ENCODE results near the gene LPIN1.

LPIN1 gene

GRCh38 chr2:11746376-11746806 lies at the start of gene LPIN1:
Gene LPIN1, plus strand, starts transcription at chr2:11746632. Its CDS starts 18,910 bp downstream, at chr2:11765542.
- Histone ChIP-seq H3K27me3 (ENCODE audit: insufficient read depth, low read depth, severe bottlenecking) (no peaks in the 10 kb centered on the region), H3K4me3 (ENCODE audit: low read depth, low read length) (peak within 1 kb of the TSS; percentile 89), H3K27ac (peak within 1 kb of the TSS; percentile 91), H3K9me3 (ENCODE audit: severe bottlenecking) (no peaks in the 10 kb centered on the region), H3K36me3 (peaks cover 7% of the 10 kb centered on the region)
- DNase-seq: peak; percentile 94
- no peak; the same call in 1 of the 2 replicates for TF ChIP-seq CTCF (IDR thresholded peaks at IDR 0.05; ENCODE audit: low read depth, low read length)

- H3K27ac ChIP-seq: no peak overlapping the region
- no peak for DNase-seq
- H3K27me3 ChIP-seq (ENCODE audit: insufficient read depth, low read depth, severe bottlenecking): no peaks in the 10 kb centered on the region
- no peak overlapping the region for H3K4me3 ChIP-seq (ENCODE audit: low read depth, low read length)
- TF ChIP-seq CTCF (IDR thresholded peaks at IDR 0.05; ENCODE audit: low read depth, low read length): no peak
- H3K36me3 ChIP-seq: no peaks in the 10 kb centered on the region
- H3K9me3 ChIP-seq (ENCODE audit: severe bottlenecking): no peaks in the 10 kb centered on the region
Observed at GRCh38 chr2:11696736-11697102, 49.7 kb upstream of the LPIN1 start.

- no peak for DNase-seq
- Histone ChIP-seq H3K9me3 (ENCODE audit: severe bottlenecking) (no peaks in the 10 kb centered on the region), H3K27me3 (ENCODE audit: insufficient read depth, low read depth, severe bottlenecking) (no peaks in the 10 kb centered on the region), H3K4me3 (ENCODE audit: low read depth, low read length) (no peak overlapping the region), H3K36me3 (no peaks in the 10 kb centered on the region), H3K27ac (no peak overlapping the region)
- TF ChIP-seq CTCF (IDR thresholded peaks at IDR 0.05; ENCODE audit: low read depth, low read length): no peak
Observed at GRCh38 chr2:11697103-11697871, 49.1 kb upstream of the LPIN1 start.

GRCh38 chr2:11698009-11698922 lies 48.2 kb upstream of the LPIN1 start:
- Histone ChIP-seq H3K9me3 (ENCODE audit: severe bottlenecking) (no peaks in the 10 kb centered on the region), H3K27me3 (ENCODE audit: insufficient read depth, low read depth, severe bottlenecking) (no peaks in the 10 kb centered on the region), H3K36me3 (no peaks in the 10 kb centered on the region), H3K4me3 (ENCODE audit: low read depth, low read length) (no peak overlapping the region), H3K27ac (no peak overlapping the region)
- no peak for DNase-seq
- TF ChIP-seq CTCF (IDR thresholded peaks at IDR 0.05; ENCODE audit: low read depth, low read length): no peak

GRCh38 chr2:11699686-11700670 lies 46.5 kb upstream of the LPIN1 start:
- peak overlapping the region; percentile 72 for H3K27ac ChIP-seq
- no peaks in the 10 kb centered on the region for H3K27me3 ChIP-seq (ENCODE audit: insufficient read depth, low read depth, severe bottlenecking)
- H3K4me3 ChIP-seq (ENCODE audit: low read depth, low read length): no peak overlapping the region
- DNase-seq: no peak
- no peak for TF ChIP-seq CTCF (IDR thresholded peaks at IDR 0.05; ENCODE audit: low read depth, low read length)
- H3K9me3 ChIP-seq (ENCODE audit: severe bottlenecking): no peaks in the 10 kb centered on the region
- no peaks in the 10 kb centered on the region for H3K36me3 ChIP-seq
